HepG2 (cell line): Measurements from ENCODE around the gene FAM219A. TPM values are rescaled to one million over a fixed set of nuclear protein-coding genes. Genes with fewer than 3 reads are reported as not detected.

Experiments used
- ETV5 ChIP-seq: IDR thresholded peaks from 2 replicates; pipeline ENCODE4 v1.6.1; 2018; ENCODE audit warnings: missing biosample characterization, missing genetic modification reagents, inconsistent platforms, borderline replicate concordance
- FOXC1 ChIP-seq: sonication (generic); formaldehyde crosslinking; IDR thresholded peaks from 2 replicates; pipeline ENCODE4 v1.8.0; 2022; ENCODE audit warnings: mild to moderate bottlenecking, missing genetic modification reagents, borderline replicate concordance
- NCOA2 ChIP-seq: sonication (generic); formaldehyde crosslinking; IDR thresholded peaks from 2 replicates; pipeline ENCODE4 v1.8.0; 2022; ENCODE audit warnings: inconsistent platforms
- NFATC3 ChIP-seq: sonication (generic); formaldehyde crosslinking; IDR thresholded peaks from 2 replicates; pipeline ENCODE4 v1.5.1; 2020; ENCODE audit warnings: mild to moderate bottlenecking, missing genetic modification reagents
- NFE2L1 ChIP-seq: sonication (generic); formaldehyde crosslinking; IDR thresholded peaks from 2 replicates; pipeline ENCODE4 v1.4.0; 2020; ENCODE audit warnings: missing genetic modification reagents, mild to moderate bottlenecking, borderline replicate concordance
- RAD51 ChIP-seq: fragments of 450-650 bp; IDR thresholded peaks from 2 replicates; pipeline ENCODE4 v1.6.1; 2016; ENCODE audit warnings: borderline replicate concordance
- RFX1 ChIP-seq: fragments of 450-650 bp; IDR thresholded peaks from 2 replicates; pipeline ENCODE4 v1.6.1; 2017
- RNF2 ChIP-seq: fragments of 450-650 bp; conservative IDR thresholded peaks from 2 replicates; pipeline ENCODE4 v1.6.1; 2016; ENCODE audit warnings: low read depth
- YEATS4 ChIP-seq: sonication (generic); formaldehyde crosslinking; IDR thresholded peaks from 2 replicates; pipeline ENCODE4 v1.4.0; 2020; ENCODE audit warnings: missing genetic modification reagents, borderline replicate concordance
- ZFAT ChIP-seq: sonication (generic); formaldehyde crosslinking; conservative IDR thresholded peaks from 2 replicates; pipeline ENCODE4 v1.8.1; 2023; ENCODE audit warnings: missing genetic modification reagents, inconsistent platforms
- ZNF10 ChIP-seq: sonication (generic); formaldehyde crosslinking; IDR thresholded peaks from 2 replicates; pipeline ENCODE4 v1.4.0; 2020; ENCODE audit warnings: mild to moderate bottlenecking, low read depth, missing genetic modification reagents, borderline replicate concordance
- ZNF737 ChIP-seq: sonication (generic); formaldehyde crosslinking; IDR thresholded peaks from 2 replicates; pipeline ENCODE4 v1.5.0; 2020; ENCODE audit warnings: missing genetic modification reagents, mild to moderate bottlenecking, borderline replicate concordance
- polyA plus RNA-seq, 8 experiments: library from polyadenylated mRNA; depleted of rRNA in 3 of 8; stranded (reverse) in 7 of 8; unstranded in 1 of 8; fragments of >200 nt; fragmentation: Illumina TruSeq in 4 of 8; extraction: Trizol in 4 of 8; gene quantifications; 2 replicates each; pipeline versions ENCODE4 v1.2.1 to v1.2.3, GENCODE V29; 2011 to 2016; ENCODE audit warnings: low read depth in 4 of 8, missing spikeins in 1 of 8, mixed read lengths in 1 of 8; ENCODE audit not compliant: insufficient read depth in 1 of 8
- total RNA-seq, 5 experiments: library from RNA; depleted of rRNA; stranded (reverse); fragments of >200 nt; fragmentation: Illumina TruSeq; extraction: Trizol; gene quantifications; 2 replicates each; pipeline ENCODE4 v1.2.3, GENCODE V29; 2016; ENCODE audit warnings: low read depth in 1 of 5
- TF ChIP-seq, protein P1 (sequence below): sonication (generic); formaldehyde crosslinking; IDR thresholded peaks from 2 replicates; pipeline ENCODE4 v1.4.0; 2020; ENCODE audit warnings: missing genetic modification reagents
- TF ChIP-seq, protein P2 (sequence below): IDR thresholded peaks from 2 replicates; pipeline ENCODE4 v1.6.1; 2016
- TF ChIP-seq, protein P3 (sequence below): sonication (generic); formaldehyde crosslinking; IDR thresholded peaks from one replicate; pipeline ENCODE4 v1.5.1; 2020; ENCODE audit warnings: mild to moderate bottlenecking, missing genetic modification reagents; ENCODE audit errors: not compliant biosample characterization
- TF ChIP-seq, protein P4 (sequence below): sonication (generic); formaldehyde crosslinking; IDR thresholded peaks from 2 replicates; pipeline ENCODE4 v1.4.0; 2020; ENCODE audit warnings: missing genetic modification reagents

The FAM219A gene
- total and polyA plus RNA-seq, 2 of the 13 experiments (the other 11 are each of a cell fraction or from before 2014, with no cell fraction given) = 3.9 to 6.4 TPM

DNA sequence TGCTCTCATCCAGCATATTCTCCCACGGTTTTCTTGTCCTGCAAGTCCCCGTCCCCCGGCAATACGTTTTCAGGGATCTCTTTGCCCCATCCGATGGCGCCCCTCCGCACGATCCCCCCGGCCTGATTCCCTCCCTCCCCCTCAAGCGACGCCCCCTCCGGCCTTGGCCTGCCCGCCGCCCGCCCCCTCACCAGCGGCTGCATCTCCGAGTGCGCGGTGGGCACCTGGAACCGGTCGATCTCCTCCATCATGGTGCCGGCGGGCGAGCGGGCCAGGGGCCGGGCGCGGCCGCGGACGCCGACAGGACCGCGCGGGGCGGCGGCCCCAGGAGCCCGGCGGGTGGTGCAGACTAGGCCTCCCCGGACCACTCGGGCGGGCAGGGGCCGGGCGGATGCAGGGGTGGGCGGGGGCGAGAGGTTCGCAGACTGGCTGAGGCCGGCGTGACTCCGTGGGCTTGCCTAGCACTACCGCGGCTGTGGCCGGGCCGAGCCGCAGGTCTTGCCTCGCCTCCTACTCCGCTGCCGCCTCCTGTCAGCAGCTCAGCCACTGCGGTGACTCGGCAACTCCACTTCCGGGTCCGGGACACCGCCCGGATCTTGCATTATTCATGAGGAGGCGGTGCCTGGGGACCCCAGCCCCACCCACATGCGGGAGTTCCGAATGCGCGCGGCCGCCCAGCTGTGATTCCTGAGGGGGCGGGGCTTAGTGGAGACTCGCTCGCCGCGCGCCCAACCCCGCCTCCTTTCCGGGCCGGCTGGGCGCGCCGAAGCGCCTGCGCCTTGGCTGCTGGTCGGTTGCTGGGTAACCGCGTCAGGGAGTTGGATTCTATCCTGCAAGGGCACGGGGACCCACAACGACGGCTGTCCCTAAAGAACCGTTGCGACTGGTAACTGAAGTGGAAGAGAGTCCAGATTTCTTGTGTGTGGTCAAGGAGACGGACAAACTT lies at the start of gene FAM219A, which contains the start of gene DNAI1 (continued):
- TF ChIP-seq, protein P1, sequence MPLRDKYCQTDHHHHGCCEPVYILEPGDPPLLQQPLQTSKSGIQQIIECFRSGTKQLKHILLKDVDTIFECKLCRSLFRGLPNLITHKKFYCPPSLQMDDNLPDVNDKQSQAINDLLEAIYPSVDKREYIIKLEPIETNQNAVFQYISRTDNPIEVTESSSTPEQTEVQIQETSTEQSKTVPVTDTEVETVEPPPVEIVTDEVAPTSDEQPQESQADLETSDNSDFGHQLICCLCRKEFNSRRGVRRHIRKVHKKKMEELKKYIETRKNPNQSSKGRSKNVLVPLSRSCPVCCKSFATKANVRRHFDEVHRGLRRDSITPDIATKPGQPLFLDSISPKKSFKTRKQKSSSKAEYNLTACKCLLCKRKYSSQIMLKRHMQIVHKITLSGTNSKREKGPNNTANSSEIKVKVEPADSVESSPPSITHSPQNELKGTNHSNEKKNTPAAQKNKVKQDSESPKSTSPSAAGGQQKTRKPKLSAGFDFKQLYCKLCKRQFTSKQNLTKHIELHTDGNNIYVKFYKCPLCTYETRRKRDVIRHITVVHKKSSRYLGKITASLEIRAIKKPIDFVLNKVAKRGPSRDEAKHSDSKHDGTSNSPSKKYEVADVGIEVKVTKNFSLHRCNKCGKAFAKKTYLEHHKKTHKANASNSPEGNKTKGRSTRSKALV (CRISPR knock-in tag) = no peak
- TF ChIP-seq ETV5 (CRISPR knock-in tag) (peak; percentile 42; the same call in 1 of the 2 replicates), FOXC1 (CRISPR knock-in tag) (no peak), NFATC3 (CRISPR knock-in tag) (no peak), RNF2 (no peak), ZNF10 (CRISPR knock-in tag) (no peak), NFE2L1 (CRISPR knock-in tag) (peak; percentile 97), NCOA2 (CRISPR knock-in tag) (no peak), RFX1 (peak; percentile 73; the same call in 1 of the 2 replicates), ZNF737 (no peak), RAD51 (no peak), YEATS4 (CRISPR knock-in tag) (peak; percentile 41; the same call in 1 of the 2 replicates), ZFAT (CRISPR knock-in tag) (no peak)
- TF ChIP-seq, protein P2, sequence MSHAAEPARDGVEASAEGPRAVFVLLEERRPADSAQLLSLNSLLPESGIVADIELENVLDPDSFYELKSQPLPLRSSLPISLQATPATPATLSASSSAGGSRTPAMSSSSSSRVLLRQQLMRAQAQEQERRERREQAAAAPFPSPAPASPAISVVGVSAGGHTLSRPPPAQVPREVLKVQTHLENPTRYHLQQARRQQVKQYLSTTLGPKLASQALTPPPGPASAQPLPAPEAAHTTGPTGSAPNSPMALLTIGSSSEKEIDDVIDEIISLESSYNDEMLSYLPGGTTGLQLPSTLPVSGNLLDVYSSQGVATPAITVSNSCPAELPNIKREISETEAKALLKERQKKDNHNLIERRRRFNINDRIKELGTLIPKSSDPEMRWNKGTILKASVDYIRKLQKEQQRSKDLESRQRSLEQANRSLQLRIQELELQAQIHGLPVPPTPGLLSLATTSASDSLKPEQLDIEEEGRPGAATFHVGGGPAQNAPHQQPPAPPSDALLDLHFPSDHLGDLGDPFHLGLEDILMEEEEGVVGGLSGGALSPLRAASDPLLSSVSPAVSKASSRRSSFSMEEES (CRISPR knock-in tag) = no peak
- TF ChIP-seq, protein P3, sequence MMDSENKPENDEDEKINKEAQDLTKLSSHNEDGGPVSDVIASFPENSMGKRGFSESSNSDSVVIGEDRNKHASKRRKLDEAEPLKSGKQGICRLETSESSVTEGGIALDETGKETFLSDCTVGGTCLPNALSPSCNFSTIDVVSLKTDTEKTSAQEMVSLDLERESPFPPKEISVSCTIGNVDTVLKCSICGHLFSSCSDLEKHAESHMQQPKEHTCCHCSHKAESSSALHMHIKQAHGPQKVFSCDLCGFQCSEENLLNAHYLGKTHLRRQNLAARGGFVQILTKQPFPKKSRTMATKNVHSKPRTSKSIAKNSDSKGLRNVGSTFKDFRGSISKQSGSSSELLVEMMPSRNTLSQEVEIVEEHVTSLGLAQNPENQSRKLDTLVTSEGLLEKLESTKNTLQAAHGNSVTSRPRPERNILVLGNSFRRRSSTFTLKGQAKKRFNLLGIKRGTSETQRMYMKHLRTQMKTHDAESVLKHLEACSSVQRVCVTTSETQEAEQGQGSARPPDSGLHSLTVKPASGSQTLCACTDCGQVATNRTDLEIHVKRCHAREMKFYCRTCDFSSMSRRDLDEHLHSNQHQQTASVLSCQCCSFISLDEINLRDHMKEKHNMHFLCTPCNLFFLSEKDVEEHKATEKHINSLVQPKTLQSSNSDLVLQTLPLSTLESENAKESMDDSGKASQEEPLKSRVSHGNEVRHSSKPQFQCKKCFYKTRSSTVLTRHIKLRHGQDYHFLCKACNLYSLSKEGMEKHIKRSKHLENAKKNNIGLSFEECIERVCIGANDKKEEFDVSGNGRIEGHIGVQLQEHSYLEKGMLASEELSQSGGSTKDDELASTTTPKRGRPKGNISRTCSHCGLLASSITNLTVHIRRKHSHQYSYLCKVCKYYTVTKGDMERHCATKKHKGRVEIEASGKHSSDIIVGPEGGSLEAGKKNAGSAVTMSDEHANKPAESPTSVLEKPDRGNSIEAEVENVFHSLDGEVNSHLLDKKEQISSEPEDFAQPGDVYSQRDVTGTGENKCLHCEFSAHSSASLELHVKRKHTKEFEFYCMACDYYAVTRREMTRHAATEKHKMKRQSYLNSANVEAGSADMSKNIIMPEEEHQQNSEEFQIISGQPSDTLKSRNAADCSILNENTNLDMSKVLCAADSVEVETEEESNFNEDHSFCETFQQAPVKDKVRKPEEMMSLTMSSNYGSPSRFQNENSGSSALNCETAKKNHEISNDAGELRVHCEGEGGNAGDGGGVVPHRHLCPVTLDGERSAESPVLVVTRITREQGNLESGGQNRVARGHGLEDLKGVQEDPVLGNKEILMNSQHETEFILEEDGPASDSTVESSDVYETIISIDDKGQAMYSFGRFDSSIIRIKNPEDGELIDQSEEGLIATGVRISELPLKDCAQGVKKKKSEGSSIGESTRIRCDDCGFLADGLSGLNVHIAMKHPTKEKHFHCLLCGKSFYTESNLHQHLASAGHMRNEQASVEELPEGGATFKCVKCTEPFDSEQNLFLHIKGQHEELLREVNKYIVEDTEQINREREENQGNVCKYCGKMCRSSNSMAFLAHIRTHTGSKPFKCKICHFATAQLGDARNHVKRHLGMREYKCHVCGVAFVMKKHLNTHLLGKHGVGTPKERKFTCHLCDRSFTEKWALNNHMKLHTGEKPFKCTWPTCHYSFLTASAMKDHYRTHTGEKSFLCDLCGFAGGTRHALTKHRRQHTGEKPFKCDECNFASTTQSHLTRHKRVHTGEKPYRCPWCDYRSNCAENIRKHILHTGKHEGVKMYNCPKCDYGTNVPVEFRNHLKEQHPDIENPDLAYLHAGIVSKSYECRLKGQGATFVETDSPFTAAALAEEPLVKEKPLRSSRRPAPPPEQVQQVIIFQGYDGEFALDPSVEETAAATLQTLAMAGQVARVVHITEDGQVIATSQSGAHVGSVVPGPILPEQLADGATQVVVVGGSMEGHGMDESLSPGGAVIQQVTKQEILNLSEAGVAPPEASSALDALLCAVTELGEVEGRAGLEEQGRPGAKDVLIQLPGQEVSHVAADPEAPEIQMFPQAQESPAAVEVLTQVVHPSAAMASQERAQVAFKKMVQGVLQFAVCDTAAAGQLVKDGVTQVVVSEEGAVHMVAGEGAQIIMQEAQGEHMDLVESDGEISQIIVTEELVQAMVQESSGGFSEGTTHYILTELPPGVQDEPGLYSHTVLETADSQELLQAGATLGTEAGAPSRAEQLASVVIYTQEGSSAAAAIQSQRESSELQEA (CRISPR knock-in tag) = peak; percentile 32
- TF ChIP-seq, protein P4, sequence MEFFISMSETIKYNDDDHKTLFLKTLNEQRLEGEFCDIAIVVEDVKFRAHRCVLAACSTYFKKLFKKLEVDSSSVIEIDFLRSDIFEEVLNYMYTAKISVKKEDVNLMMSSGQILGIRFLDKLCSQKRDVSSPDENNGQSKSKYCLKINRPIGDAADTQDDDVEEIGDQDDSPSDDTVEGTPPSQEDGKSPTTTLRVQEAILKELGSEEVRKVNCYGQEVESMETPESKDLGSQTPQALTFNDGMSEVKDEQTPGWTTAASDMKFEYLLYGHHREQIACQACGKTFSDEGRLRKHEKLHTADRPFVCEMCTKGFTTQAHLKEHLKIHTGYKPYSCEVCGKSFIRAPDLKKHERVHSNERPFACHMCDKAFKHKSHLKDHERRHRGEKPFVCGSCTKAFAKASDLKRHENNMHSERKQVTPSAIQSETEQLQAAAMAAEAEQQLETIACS (CRISPR knock-in tag) = peak; percentile 86
